MV-4-11 (cell line): ENCODE measurements around the gene AJM1.
"Not testable (repeated sequence)": the region's sequence is repeated elsewhere in the genome, so short reads cannot be mapped to it uniquely, and the experiment has no call there.

ENCODE experiments used
- DNase-seq: peaks from one replicate; lab custom pipeline; 2025; lab: John Stamatoyannopoulos, UW

AJM1 gene

DNA sequence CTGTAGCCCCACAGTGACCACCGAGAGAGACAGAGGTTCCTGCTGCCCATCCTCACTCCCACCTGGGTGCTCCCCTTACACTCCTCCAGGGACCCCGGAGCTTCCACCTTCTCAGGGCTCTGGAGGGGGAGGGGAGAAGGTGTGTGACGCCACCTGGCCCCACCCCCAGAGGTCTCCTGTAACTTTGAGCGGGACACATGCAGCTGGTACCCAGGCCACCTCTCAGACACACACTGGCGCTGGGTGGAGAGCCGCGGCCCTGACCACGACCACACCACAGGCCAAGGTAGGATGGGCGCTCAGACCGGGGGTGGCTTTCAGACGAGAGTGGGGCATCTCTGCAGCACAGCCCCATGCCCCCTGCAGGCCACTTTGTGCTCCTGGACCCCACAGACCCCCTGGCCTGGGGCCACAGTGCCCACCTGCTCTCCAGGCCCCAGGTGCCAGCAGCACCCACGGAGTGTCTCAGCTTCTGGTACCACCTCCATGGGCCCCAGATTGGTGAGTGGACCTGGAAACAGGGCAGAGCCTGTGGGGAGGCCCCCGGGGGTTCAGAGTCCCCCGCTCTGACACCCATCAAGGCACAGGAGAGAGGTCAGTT is 14.4 kb downstream of the AJM1 start:
- DNase-seq: no peak

DNA sequence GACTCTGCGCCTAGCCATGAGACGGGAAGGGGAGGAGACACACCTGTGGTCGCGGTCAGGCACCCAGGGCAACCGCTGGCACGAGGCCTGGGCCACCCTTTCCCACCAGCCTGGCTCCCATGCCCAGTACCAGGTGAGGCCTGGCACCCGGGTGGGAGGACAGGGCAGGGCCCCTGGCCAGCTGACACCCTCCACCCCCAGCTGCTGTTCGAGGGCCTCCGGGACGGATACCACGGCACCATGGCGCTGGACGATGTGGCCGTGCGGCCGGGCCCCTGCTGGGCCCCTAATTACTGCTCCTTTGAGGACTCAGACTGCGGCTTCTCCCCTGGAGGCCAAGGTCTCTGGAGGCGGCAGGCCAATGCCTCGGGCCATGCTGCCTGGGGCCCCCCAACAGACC is 14.9 kb downstream of the AJM1 start:
- no peak for DNase-seq

DNA sequence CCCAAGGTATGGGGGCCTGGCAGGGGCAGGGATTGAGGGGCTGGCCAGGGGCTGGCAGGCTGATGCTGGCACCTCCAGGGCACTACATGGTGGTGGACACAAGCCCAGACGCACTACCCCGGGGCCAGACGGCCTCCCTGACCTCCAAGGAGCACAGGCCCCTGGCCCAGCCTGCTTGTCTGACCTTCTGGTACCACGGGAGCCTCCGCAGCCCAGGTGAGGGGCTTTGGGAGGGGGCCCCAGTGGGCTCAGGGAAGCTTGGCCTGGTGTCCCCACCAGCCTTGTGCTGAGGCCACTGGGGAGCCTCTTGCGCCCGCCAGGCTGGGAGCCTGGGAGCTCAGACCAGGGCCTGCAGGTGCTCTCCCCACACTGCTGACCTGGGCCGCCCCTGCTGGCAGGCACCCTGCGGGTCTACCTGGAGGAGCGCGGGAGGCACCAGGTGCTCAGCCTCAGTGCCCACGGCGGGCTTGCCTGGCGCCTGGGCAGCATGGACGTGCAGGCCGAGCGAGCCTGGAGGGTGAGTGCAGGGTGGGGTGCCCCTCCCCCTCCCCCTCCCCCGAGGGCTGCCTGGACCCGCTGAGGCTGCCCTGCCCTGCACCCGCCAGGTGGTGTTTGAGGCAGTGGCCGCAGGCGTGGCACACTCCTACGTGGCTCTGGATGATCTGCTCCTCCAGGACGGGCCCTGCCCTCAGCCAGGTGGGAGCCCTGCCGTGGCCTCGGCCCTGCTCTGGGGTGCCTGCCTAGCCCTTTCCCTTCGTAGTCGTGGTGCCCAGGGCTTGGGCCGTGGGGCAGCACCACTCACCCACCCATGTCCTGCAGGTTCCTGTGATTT is 15.5 kb downstream of the AJM1 start:
- no peak for DNase-seq

GRCh38 chr9:136858452-136858843 is 16.2 kb downstream of the AJM1 start:
- DNase-seq: no peak

- no peak for DNase-seq
Observed at GRCh38 chr9:136858844-136859757, 16.8 kb downstream of the AJM1 start.

DNA sequence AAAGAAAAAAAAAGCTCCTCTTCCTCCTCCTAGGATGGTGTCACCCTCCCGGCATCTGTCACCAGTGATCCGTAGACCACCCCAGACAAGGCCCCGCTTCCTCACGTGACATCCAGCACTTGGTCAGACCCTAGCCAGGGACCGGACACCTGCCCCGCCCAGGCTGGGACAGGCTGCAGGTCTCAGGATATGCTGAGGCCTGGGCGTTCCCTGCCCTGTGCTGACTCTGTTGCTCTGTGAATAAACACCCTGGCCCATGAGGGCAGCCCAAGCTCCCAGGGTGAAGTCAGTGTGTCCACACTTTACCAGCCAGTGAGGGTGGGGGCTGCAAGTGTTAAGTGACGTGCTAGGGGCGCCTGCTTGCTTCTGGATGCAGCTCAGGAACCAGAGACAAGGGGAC is 18.3 kb downstream of the AJM1 start:
- no peak for DNase-seq

DNA sequence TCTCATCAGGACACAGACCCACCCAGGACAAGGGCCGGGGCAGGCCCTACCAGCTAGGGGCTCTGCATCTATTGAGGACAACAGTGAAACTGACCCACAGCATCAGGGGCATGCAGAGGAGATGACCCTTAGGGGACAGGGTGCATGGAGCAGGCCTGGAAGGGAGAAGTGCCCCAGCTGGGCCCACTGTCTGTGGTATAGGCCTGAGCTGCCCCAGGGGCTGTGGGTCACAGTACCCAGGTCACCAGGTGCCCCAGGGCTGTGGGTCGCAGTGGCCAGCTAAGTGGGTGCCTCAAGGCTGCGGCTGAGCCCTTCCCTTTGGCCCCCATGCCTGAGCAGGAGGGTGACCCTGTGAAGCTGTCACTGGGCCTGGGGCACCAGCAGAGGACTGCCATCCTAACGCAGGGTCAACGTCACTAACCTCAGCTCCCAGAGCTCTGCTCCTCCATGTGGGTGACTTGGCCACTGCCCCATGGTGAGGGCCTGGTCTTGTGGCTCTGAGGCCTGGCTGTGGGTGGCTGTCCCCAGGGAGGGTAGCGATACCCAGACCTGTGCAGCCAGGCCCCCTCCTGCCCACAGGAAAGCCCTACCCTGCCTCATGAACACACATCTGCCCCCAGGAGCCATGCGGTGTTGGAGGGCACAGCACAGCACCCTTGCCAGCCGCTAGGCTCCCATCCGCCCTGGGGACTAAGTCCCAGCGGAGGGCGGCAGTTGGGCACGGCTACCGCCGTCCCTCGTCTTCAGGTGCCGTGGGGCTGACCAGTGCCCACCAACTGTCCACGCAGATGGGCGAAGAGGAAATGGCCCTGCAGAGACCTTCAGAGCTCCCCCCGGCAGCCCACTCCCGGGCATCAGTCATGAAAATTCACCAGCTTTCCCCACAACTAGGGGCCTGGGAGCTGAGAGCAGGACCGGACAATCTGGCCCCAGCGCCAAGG is 18.9 kb downstream of the AJM1 start:
- DNase-seq: no peak

DNA sequence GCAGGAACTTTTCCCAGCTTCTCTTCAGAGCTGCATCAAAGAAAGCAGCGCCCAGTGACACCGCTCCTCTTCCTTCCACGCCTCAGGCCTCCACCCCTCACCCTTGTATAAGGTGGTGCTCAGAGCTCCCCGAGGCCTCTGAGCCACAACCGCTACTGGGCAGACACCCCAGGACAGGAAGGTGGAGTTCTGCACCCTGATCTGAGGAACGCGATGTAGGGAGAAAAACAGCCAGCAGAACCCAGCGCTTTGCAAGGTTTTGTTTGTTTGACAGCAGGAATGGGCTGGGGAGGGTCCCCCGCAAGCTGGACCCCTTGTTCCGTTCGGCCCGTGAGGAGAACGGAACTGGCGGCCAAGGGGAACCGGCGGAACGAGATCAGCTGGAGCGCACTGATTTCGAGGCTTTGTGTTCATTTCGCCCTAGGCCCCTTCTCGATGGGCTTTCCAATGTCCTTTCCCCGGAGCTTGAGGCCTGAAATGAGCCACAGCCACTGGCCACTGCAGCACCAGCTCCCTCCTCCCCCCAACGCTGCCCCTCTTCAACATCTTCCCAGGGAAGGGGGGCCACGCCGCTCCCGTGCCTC is 19.7 kb downstream of the AJM1 start:
- no peak for DNase-seq

- no peak for DNase-seq
Observed at GRCh38 chr9:136862849-136863622, 20.8 kb downstream of the AJM1 start.

GRCh38 chr9:136863623-136864273 is 21.5 kb downstream of the AJM1 start:
- no peak for DNase-seq

DNA sequence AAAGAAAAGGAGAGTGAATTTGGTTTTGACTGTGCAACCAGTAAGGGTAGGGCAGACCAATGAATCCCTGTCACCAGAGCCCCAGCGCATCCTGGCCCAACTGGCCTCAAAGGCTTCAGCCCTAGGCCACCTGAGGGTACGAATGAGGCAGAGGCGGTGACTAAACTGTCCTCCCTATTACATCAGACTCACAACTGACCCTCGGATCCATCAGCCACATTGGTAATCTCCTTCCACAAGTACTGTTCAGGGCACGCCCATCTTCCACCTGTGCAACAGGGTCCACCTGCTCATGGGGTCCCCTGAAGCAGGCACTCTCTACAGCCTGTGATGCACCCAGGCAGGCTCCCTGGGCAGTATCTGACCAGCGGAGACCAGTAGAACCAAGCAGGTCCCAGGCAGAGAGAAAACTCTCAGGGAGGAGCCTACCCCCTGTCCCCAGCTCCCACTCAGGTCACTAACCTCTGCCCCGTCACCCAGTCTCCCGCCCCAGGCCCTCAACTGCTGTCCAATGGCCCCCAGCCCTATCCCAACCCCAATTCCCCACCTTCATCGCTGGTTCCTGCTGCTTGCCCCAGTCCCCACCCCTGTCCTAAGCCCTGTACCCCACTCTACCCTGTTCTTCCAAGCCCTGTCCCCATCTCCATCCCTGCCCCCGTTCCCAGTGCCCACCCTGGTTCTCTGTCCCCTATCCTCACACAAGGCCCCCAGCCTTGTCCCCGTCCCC is 22.9 kb downstream of the AJM1 start:
- no peak for DNase-seq

GRCh38 chr9:136865768-136866103 is 23.5 kb downstream of the AJM1 start:
- no peak for DNase-seq

GRCh38 chr9:136866898-136867421 is 24.7 kb downstream of the AJM1 start:
- DNase-seq: not testable (repeated sequence)

- DNase-seq: no peak
Observed at GRCh38 chr9:136867480-136867879, 25.2 kb downstream of the AJM1 start.

GRCh38 chr9:136867917-136868316 is 25.6 kb downstream of the AJM1 start:
- no peak for DNase-seq

DNA sequence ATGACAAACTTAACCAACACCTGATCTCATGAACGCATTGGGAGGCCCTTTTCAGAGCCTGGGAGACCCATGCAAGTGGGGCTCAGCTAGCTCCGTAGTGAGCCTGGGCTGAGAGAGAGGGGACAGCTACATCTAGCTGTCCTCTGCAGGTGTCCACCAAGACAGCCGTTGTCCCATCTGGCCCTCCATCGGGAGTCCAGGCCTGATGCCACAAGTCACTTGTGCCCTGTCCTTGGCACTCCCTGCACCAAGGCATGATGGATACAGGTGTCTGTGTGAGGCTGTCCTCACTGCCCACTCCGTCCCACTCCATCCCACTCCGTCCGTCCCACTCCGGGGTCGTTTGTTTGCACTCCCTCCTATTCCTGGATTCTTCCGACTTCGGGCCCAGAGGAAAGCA is 26.4 kb downstream of the AJM1 start:
- no peak for DNase-seq

DNA sequence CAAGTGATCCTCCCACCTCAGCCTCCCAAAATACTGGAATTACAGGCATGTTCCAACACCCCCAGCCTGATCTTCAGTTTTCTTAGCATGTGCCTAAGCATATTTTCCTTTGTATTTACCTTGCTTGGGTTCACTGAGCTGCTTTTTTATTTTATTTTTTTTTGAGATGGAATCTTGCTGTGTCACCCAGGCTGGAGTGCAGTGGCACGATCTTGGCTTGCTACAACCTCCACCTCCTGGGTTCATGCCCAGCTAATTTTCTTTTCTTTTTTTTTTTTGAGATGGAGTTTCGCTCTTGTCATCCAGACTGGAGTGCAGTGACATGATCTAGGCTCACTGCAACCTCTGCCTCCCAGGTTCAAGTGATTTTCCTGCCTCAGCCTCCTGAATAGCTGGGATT is 27.3 kb downstream of the AJM1 start:
- not testable (repeated sequence) for DNase-seq

GRCh38 chr9:136875155-136875554 is 32.9 kb downstream of the AJM1 start:
- DNase-seq: no peak

GRCh38 chr9:136876476-136876875 is 34.2 kb downstream of the AJM1 start:
- no peak for DNase-seq
